Stimulated activated CD8-positive, alpha-beta memory T cell treated with anti-CD3 and anti-CD28 coated beads, Interleukin-7, amount 100 ng/mL, for 1 hour (primary cell): Measurements from ENCODE around the gene C2orf42.
"Not testable (repeated sequence)": the region's sequence is repeated elsewhere in the genome, so short reads cannot be mapped to it uniquely, and the experiment has no call there.

Source experiments
- DNase-seq, 2 donors: peaks; one replicate each; pipeline ENCODE4 v3.0.0-alpha.2; 2020; ENCODE audit warnings: low read depth in 2 of 2

C2orf42 gene

DNA sequence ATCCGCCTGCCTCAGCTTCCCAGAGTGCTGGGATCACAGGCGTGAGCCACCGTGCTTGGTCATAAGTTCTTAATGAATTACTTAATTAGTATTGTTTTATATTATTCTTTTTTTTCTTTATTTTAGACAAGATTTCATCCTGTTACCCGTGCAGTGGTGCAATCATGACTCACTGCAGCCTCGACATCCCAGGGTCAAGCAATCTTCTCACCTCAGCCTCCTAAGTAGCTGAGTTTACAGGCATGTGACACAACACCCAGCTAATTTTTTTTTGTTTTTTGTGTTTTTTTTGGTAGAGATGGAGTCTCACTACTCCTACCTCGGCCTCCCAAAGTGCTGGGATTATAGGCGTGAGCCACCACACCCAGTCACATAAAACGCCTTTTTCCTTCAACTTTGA lies 17.3 kb downstream of the C2orf42 start:
- no peak for DNase-seq

- not testable (repeated sequence) for DNase-seq
Observed at GRCh38 chr2:70169654-70170245, 21.1 kb downstream of the C2orf42 start.

- DNase-seq, result no peak
Observed at GRCh38 chr2:70161069-70161534, 29.7 kb downstream of the C2orf42 start.

DNA sequence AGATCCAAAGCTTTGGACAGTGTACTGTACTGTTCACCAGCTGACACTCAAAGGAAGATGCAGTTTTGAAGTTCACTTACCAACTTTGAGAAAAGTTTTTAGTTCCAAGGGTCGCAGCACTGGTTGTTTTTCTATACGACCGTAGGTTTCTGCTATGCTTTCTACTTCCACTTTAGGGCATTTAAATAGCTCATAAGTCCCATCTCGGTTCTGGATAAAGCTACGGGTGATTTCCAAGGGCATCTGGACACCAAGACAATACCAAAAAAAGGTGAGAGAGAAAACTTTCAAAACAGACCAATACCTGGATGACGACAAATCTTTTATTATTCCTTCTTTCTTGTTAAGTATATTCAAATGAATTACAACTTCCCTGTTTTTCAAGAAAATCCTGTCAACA lies 30.3 kb downstream of the C2orf42 start:
- DNase-seq, result no peak

DNA sequence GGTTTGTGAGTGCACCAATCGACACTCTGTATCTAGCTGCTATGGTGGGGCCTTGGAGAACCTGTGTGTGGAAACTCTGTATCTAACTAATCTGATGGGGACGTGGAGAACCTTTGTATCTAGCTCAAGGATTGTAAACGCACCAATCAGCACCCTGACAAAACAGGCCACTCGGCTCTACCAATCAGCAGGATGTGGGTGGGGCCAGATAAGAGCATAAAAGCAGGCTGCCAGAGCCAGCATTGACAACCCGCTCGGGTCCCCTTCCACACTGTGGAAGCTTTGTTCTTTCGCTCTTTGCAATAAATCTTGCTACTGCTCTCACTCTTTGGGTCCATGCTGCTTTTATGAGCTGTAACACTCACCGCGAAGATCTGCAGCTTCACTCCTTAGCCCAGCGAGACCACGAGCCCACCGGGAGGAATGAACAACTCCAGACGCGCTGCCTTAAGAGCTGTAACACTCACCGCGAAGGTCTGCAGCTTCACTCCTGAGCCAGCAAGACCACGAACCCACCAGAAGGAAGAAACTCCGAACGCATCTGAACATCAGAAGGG lies 41.6 kb downstream of the C2orf42 start:
- not testable (repeated sequence) for DNase-seq

GRCh38 chr2:70148211-70148760 lies 42.5 kb downstream of the C2orf42 start:
- DNase-seq, result not testable (repeated sequence)

DNA sequence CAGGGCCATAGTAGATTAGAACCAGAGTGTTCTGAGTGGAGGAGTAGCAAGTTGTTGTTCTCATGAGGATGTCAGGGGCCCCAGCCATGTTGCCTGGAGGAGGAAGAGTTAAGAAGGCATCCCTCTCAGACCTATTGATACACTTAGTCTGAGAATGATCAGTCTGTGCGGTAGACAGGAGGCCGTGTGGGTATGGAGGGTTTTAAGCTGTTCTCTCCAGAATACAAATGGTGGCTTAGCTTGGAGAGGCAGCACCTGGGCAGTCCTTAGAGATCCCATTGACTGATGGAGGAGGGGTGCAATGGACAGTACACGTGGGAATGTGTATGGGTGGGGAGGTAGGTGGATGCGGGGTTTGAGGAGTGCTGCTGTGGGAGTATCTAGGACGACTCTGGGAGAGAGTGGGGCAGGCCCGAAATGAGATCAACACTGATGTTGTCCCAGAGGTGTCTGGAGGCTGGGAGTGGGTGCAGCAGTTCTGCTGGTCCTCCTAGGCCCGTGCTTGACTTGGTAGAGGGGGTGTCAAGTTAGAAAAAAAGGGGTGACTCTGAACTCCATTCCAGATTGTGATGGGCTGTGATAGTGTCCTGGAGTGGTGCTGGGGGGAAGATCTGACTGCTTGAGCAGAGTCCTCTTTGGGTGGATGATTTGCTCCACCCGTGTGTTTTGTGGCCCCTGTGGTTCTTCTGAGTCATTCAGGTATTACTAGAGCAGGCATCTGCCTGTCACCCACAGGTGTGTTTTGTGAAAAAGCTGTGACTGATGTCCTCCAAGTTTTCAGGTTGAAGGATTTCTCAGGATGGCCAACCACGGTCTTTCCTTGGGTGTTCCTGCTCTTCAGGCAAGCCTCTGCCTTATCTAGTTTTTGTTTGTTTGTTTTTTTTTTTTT lies 44.7 kb downstream of the C2orf42 start:
- no peak for DNase-seq

DNA sequence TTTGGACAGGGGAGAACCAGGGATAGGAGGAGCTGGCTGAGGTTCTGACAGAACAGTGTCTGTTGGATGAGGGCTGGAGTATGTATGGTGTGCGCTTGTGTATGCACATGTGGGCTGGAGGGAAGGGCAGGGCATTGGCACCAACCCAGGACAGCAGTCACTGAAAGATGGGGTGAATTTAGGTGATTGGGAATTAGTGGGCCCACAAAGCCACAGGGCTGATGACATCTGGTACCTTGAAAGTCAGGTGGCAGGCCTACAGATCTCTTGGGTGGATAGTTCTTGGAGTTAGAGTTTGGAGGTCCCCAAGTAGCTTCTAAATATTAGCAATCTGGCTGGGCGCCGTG lies 45.7 kb downstream of the C2orf42 start:
- no peak for DNase-seq

DNA sequence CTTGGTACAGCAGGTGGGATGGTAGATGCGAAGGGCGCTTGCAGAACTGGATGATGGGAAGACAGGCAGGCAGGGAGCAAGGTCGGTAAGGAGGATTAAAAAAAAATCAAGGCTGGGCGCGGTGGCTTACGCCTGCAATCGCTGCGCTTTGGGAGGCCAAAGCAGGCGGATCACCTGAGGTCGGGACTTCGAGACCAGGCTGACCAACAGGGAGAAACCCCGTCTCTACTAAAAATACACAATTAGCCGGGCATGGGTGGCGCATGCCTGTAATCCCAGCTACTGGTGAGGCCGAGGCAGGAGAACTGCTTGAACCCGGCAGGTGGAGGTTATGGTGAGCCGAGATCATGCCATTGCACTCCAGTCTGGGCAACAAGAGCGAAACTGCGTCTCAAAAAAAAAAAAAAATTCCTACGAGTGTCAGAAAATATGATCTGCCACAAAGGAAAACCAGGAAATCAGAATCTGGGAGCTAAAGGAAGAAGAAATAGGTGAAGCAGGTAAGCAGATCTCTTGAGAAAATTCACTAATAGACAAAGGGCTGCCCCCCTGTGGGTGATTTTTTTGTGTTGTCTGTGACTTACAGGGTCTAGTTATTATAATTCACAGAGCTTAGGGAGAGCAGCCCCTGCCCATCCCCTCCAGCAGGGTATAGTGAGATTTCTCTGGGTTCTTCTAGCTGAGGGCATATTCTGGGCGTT lies 46.2 kb downstream of the C2orf42 start:
- no peak for DNase-seq

DNA sequence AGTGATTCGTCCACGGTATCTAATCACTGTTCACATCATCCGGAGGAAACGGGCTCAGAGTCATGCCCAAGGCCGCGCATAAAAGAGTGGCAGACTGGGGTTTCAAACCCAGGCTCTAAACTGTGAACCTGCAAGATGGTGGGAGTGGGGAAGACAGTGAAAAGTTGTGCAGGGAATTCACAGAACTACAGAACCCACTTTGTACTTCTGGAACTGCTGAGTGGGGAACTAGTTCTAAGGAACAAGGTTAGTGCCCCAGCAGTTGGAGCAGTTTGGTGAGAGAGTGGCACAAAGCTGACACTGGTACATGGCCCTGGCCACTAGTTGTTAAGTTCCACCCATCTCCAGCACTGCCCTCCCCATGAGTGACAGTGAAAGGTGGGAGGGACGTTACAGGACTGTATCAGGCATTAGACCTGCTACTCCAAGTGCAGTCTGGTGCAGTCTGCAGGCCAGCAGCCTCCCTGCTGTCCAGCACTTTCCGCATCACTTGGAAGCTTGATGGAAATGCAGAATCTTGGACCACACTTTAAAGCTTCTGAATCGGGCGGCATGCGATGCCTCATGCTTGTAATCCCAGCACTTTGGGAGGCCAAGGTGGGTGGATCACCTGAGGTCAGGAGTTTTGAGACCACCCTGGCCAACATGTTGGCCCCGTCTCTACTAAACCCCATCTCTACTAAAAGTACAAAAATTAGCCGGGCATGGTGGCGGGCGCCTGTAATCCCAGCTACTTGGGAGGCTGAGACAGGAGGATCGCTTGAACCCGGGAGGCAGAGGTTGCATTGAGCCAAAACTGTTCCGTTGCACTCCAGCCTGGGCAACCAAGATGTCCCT lies 47.3 kb downstream of the C2orf42 start:
- peak in 1 of 2 donors; percentile 17 for DNase-seq

GRCh38 chr2:70142590-70143313 lies 48.1 kb downstream of the C2orf42 start:
- peak; percentile 99 to 100 for DNase-seq

GRCh38 chr2:70141902-70142589 lies 48.8 kb downstream of the C2orf42 start:
- peak in 1 of 2 donors; percentile 37 for DNase-seq

GRCh38 chr2:70141212-70141901 lies 49.5 kb downstream of the C2orf42 start:
- DNase-seq, result peak; percentile 32 to 34

DNA sequence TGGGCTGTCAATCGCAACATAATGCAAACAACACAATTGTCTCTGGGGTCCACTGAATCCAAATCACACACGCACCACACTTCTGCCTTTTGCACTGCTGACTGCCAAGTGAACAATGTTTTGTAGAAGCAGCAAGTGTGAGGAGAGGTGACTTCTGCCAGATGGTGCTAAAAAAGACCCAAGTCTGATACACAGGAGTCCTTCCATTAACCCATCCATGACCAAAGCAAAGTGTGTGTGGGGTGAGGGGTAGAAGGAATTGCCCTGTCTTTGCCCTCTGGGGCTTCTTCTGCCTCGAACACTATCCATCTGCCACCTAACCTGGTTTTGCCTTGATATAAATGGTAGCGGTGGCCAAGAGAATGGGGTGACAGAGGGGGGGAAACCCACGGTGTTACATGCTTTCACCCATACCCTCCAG lies 50.0 kb downstream of the C2orf42 start:
- DNase-seq, result no peak

DNA sequence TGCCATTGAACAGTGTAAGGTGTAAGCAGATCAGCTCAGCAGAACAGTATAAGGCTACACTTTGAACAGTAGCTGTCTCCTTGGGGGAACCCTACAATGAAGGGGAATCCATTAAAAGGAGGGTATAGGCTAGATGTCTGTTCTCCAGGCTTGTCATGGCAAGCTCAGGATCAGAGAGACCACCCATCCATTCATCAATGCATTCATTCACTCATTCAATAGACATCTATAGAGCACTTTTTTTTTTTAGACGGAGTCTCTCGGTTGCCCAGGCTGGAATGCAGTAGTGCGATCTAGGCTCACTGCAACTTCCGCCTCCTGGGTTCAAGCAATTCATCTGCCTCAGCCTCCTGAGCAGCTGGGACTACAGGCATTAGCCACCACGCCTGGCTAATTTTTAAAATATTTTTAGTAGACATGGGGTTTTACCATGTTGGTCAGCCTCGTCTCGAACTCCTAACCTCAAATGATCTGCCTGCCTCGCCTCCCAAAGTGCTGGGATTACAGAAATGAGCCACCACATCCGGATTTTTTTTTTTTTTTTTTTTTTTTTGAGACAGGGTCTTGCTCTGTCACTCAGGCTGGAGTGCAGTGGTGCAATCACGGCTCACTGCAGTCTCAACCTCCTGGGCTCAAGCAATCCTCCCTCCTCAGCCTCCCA lies 56.4 kb downstream of the C2orf42 start:
- not testable (repeated sequence) for DNase-seq

DNA sequence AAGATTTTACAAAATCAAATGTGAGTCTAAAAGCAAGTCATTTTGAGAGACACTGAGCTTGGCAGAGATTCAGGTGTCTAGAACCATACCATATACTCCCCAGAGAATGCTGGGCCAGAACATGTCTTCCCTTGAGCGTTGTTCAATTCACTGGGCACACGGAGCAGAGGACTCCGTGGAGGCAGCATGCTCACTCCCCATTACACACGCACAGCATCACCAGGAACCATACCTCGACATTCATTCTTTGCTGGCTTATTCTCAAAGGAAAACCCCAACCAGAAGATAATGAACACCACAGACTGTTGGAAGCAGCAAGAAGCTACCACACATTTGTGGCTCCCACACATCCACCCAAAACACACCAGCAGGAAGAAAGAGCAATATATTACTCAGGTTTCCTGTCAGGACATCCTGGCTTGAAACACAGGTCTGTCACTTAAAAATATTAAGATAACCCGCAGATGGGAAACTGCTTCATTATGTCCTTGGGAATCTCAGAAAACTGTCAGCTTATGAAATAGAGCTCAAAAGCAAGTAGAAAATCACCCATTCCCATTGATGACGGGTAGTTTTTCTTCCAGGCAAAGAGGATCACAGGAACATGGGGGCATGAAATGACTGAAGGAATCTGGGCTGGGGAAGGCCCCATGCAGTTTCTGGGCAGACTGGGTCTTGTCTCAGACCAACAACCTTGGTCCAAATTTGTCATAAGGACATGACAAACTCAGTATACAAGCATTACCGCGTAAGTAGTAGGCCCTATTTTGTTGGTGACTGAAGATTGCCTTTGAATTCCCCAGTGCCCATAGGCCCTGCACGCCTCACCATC lies 57.1 kb downstream of the C2orf42 start:
- DNase-seq, result no peak

DNA sequence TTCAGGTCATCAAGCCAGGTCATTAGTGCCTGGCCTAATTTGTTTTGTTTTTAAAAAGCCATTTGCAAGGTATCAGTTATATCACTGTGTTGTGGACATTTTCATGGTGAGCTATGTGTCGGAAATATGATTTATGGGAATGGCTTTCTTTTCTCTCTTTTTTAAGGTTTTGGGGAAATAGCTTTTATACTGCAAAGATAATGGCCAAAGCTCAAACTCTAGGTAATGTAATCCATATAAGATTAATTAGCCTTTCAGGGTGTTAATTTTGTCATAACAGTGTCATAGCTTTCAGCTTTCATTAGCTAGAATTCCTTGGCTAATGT lies 57.7 kb downstream of the C2orf42 start:
- no peak for DNase-seq
